ENCODE results near the gene SLX9.

Gene SLX9

DNA sequence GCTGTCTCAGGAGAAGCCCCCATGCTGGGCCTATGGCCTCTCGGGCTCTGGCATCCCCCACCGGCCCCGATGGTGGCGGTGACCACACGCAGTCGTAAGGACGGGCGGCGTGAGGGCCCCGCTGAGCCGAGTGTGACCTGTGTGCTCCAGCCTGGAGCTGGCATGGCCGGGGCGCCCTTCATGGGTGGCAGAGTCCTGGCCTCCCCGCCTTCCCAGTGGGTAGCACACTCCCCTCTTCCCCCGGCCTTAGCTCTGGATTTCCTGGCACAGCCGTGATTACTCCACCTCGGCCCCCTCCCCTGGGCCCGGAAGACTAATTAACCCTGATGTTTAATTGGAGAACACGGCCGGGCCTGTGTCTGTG lies 44.6 kb downstream of the SLX9 start:
- H3K4me1 ChIP-seq (ENCODE audit: insufficient read depth, poor library complexity, severe bottlenecking), result peaks cover 6% of the 10 kb centered on the region
- no peak for ATAC-seq (ENCODE audit: low read depth)

DNA sequence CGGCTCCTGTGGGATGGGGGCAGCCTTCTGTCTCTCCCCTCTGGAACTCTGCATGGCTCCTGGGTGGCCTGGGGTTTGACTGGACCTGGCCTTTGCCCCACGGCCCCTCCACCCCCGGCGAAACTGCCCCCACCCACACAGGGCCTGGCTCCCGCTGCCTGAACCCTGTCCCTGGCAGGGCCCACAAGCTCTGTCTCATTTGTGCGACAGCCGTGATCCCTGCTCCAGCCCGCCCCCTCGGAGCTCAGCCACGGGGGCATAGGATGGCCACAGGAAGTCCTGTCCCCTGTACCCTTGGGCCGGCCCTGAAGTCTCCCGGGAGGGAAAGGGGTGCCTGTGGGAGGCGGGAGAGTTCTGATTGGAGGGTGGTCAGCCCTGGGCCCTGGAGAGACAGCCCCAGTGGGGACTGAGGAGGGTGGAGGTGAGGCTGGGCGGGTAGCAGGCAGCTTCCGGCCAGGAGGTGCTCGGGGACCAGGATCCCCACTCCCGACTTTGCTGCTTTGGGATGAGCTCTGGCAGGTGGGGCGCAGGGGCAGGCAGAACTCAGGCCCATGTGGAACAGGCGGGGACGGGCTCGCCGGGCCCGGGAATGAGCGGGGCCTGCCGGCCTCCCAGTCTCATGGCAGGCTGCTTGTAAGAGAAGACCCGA lies 45.1 kb downstream of the SLX9 start:
- TF ChIP-seq, protein P1, sequence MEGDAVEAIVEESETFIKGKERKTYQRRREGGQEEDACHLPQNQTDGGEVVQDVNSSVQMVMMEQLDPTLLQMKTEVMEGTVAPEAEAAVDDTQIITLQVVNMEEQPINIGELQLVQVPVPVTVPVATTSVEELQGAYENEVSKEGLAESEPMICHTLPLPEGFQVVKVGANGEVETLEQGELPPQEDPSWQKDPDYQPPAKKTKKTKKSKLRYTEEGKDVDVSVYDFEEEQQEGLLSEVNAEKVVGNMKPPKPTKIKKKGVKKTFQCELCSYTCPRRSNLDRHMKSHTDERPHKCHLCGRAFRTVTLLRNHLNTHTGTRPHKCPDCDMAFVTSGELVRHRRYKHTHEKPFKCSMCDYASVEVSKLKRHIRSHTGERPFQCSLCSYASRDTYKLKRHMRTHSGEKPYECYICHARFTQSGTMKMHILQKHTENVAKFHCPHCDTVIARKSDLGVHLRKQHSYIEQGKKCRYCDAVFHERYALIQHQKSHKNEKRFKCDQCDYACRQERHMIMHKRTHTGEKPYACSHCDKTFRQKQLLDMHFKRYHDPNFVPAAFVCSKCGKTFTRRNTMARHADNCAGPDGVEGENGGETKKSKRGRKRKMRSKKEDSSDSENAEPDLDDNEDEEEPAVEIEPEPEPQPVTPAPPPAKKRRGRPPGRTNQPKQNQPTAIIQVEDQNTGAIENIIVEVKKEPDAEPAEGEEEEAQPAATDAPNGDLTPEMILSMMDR (IDR thresholded peaks at IDR 0.05; ENCODE audit: poor library complexity, severe bottlenecking), result no peak
- Histone ChIP-seq H3K27me3 (ENCODE audit: insufficient read depth, poor library complexity, severe bottlenecking) (no peaks in the 10 kb centered on the region), H3K27ac (ENCODE audit: poor library complexity, severe bottlenecking) (no peak overlapping the region), H3K9me3 (ENCODE audit: severe bottlenecking) (no peaks in the 10 kb centered on the region), H3K36me3 (ENCODE audit: low read depth) (no peaks in the 10 kb centered on the region), H3K4me1 (ENCODE audit: insufficient read depth, poor library complexity, severe bottlenecking) (peaks cover 6% of the 10 kb centered on the region), H3K4me3 (ENCODE audit: severe bottlenecking) (no peak overlapping the region)
- no peak for ATAC-seq (ENCODE audit: low read depth)
- DNase-seq (ENCODE audit: low spot score), result peak; percentile 61

More for the DNA sequence above, 44.6 kb downstream of the SLX9 start:
- no peaks in the 10 kb centered on the region for H3K27me3 ChIP-seq (ENCODE audit: insufficient read depth, poor library complexity, severe bottlenecking)
- no peaks in the 10 kb centered on the region for H3K9me3 ChIP-seq (ENCODE audit: severe bottlenecking)
- no peak for DNase-seq (ENCODE audit: low spot score)
- no peaks in the 10 kb centered on the region for H3K36me3 ChIP-seq (ENCODE audit: low read depth)
- H3K27ac ChIP-seq (ENCODE audit: poor library complexity, severe bottlenecking), result no peak overlapping the region
- no peak overlapping the region for H3K4me3 ChIP-seq (ENCODE audit: severe bottlenecking)
- TF ChIP-seq, protein P1 (IDR thresholded peaks at IDR 0.05; ENCODE audit: poor library complexity, severe bottlenecking), result no peak

DNA sequence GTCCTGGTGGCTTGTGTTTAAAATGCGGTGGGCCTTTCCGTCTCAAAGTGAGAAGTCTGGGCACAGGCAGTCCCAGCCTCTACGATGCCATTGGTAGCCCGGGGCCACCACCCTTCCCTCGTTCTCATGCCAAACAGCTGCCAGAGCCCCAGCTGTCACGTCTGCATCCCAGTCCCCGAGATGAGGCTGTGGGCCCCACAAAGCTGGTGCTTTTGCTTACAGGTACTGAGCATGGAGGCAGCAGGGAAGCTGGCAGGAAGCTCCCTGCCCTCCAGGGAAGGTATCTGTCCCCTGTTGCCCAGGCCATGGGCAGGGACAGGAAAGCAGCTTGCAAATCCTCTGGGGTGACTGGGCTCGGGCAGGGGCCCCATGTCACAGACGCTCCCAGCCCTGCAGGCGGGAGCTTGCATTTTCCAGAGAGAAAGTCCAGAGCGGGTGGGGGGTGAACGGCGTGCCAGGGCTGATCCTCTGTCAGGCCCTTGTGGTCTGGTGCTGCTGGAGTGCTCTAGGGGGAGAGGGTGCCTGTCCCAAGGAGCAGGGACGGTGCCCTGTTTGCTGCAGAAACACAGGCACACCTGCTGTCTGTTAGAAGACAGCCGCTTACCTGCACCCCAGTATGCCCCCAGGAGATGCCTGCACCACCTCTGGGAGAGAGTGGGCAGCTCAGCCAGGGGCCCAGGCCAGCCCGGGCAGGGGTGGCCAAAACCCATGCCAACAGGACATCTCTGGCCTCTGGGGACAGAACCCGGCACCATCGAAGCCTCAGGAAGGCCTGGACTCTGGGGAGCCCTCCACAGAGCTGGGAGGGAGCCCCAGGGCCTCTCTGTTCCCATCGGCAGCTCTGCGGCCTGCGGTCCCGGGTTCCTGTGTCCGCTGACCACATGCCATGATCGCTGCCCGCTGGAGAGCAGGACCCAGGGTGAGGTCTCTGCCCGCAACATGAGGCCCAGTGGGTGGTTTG lies 45.9 kb downstream of the SLX9 start:
- DNase-seq (ENCODE audit: low spot score) (peak; percentile 55), ATAC-seq (ENCODE audit: low read depth) (no peak)
- peaks cover 6% of the 10 kb centered on the region for H3K4me1 ChIP-seq (ENCODE audit: insufficient read depth, poor library complexity, severe bottlenecking)
- TF ChIP-seq, protein P1 (IDR thresholded peaks at IDR 0.05; ENCODE audit: poor library complexity, severe bottlenecking), result no peak
- no peak overlapping the region for H3K4me3 ChIP-seq (ENCODE audit: severe bottlenecking)
- no peak overlapping the region for H3K27ac ChIP-seq (ENCODE audit: poor library complexity, severe bottlenecking)
- no peaks in the 10 kb centered on the region for H3K27me3 ChIP-seq (ENCODE audit: insufficient read depth, poor library complexity, severe bottlenecking)
- H3K36me3 ChIP-seq (ENCODE audit: low read depth), result no peaks in the 10 kb centered on the region
- H3K9me3 ChIP-seq (ENCODE audit: severe bottlenecking), result no peaks in the 10 kb centered on the region

DNA sequence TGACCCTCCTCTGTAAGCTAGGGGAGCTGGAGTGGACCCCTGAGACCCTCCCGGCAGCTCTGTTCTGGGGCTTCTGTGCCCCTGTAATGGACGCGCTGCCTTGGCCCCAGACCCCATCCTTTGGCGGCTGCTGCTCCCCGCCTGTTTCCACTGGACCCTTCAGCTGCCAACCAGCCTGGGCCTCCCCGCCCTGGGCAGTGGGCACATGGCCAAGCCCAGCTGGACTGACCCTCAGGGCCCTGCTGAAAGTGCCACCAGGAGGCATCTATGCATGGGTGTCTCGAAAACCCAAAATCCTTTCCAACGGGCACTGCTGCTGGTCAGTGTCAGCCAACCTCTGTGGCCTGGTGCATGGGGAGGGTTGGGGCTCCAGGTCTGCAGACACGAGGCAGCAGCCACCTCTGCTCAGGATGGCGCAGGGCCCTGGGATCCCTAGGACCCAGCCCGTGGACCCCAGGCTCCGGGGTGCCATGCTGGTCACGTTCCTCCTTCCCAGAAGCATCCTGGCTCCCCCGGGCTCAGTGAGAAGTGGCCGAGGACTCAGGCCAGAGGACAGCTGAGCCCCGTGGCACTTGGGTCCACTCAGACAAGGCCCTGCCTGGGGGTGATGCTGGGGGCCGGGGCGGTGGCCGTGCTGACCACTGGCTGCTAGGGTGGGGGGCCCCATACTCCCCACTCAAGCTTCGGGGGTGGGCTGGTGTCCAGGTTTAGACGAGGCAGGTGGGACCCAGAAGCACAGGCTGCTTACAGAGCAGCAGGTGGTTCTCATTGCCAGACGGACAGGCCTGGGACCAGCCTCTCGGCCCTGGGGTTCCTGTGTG lies 46.9 kb downstream of the SLX9 start:
- Histone ChIP-seq H3K27ac (ENCODE audit: poor library complexity, severe bottlenecking) (no peak overlapping the region), H3K36me3 (ENCODE audit: low read depth) (no peaks in the 10 kb centered on the region), H3K4me1 (ENCODE audit: insufficient read depth, poor library complexity, severe bottlenecking) (peaks cover 6% of the 10 kb centered on the region), H3K9me3 (ENCODE audit: severe bottlenecking) (no peaks in the 10 kb centered on the region), H3K4me3 (ENCODE audit: severe bottlenecking) (no peak overlapping the region), H3K27me3 (ENCODE audit: insufficient read depth, poor library complexity, severe bottlenecking) (no peaks in the 10 kb centered on the region)
- TF ChIP-seq, protein P1 (IDR thresholded peaks at IDR 0.05; ENCODE audit: poor library complexity, severe bottlenecking), result no peak
- DNase-seq (ENCODE audit: low spot score) (peak; percentile 58), ATAC-seq (ENCODE audit: low read depth) (no peak)

All from RWPE2 (cell line).